GM19438 (cell line): Measurements from ENCODE around the gene CYP20A1.
"Not testable (repeated sequence)": the region's sequence is repeated elsewhere in the genome, so short reads cannot be mapped to it uniquely, and the experiment has no call there.

Source experiments
- ATAC-seq: cut with Tn5 transposase; IDR thresholded peaks from one replicate; pipeline ENCODE4 v1.9.1; 2021; ENCODE audit warnings: low read depth; ENCODE audit not compliant: unreplicated experiment

Gene CYP20A1, protein sequence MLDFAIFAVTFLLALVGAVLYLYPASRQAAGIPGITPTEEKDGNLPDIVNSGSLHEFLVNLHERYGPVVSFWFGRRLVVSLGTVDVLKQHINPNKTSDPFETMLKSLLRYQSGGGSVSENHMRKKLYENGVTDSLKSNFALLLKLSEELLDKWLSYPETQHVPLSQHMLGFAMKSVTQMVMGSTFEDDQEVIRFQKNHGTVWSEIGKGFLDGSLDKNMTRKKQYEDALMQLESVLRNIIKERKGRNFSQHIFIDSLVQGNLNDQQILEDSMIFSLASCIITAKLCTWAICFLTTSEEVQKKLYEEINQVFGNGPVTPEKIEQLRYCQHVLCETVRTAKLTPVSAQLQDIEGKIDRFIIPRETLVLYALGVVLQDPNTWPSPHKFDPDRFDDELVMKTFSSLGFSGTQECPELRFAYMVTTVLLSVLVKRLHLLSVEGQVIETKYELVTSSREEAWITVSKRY

DNA sequence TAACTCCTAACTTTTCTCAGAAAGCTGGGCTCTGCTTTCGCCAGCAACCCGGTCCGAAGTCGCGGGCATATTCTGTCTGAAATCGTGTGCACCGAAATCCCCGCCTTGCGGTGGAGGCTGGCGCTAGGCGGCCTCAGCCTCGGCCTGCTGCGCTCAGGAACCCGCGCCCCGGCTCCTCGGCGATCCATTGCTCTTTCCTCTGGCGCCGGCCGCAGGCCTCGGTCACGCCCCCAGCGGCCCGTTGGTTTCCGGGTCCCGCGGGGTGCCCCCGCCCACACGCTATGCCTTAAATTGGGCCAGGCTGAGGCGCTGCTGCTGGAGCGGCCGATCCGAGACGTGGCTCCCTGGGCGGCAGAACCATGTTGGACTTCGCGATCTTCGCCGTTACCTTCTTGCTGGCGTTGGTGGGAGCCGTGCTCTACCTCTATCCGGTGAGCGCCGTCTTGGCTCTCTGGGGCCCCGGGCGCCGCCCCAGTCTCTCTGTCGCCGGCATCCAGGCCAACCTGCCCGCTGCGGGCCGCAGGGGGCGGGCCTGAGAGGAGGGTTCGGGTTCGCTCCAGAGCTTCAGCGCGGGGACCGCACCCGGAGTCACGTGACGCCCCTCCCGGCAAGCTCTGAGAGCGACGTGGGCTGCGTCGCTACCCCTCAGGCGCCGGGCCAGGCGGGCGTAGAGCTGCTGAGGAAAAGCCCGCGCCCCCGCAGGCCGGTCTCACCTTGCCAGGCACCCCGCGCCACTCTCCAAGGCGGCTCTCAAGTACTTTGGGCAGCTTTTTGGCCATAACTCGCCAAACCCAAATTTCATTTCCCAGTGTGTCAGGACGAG is at the start of gene CYP20A1:
TSS of gene CYP20A1 (plus strand) at position 315 of the 823 bp plus-strand sequence. CDS start at position 360, 45 bp downstream.
- ATAC-seq: peak; percentile 85

GRCh38 chr2:203190547-203190946 is 48.3 kb upstream of the CYP20A1 start:
- not testable (repeated sequence) for ATAC-seq

DNA sequence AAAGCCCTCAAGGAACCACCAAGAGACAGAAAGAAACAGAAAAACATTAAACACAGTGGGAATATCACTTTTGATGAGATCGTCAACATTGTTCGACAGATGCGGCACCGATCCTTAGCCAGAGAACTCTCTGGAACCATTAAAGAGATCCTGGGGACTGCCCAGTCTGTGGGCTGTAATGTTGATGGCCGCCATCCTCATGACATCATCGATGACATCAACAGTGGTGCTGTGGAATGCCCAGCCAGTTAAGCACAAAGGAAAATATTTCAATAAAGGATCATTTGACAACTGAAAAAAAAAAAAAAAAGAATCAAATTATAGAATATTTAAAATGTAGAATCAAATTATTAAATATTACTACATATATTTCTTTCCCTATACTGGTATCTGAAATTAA is 47.8 kb upstream of the CYP20A1 start:
- not testable (repeated sequence) for ATAC-seq

DNA sequence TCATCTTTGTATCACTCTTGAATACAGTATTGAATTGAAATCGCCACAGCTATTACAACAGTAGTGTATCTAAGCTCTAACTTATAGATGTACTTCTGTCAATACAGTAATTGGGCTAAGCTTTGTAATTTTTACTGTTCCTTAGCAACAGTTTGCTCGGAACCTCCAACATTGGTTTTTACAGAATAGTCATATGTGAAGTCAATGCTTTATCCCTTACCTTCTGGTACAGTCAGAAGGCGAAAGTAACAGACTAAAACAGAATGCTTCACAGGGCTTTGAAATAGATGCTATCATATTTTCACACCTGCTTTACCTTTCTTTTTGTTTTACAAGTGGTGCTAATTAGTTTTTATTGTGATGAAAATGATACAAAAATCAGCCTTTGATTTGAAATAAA is 46.9 kb upstream of the CYP20A1 start:
- ATAC-seq: no peak

DNA sequence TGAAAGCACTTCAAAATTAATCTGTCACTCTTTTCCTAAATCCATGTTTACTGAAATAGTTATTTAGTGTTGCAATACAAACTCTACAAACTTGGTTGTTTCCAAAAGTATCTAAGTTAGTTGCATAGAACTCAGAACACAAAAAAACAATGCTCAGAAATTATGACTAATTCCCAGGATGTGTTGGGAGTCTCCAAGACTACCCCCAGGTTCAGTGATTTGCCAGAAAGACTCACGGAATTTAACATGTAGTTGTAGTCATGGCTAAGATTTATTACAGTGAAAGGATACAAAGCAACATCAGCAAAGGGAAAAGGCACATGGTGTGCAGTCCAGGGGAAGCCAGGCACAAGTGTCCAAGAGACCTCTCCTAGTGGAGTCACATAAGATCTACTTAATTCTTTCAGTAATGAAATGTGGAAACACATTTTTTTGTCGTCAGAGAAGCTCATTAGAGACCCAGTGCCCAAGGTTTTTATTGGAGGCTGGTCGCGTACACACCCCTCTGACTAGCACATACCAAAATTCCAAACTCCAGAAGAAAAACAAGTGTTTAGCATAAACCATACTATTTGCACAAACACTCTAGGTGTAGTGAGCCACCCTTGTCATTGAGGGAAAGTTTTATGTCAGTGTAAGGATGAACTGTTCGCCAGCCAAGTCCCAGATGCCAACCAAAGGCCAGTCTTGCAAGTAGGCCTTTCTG is 43.3 kb upstream of the CYP20A1 start:
- no peak for ATAC-seq

DNA sequence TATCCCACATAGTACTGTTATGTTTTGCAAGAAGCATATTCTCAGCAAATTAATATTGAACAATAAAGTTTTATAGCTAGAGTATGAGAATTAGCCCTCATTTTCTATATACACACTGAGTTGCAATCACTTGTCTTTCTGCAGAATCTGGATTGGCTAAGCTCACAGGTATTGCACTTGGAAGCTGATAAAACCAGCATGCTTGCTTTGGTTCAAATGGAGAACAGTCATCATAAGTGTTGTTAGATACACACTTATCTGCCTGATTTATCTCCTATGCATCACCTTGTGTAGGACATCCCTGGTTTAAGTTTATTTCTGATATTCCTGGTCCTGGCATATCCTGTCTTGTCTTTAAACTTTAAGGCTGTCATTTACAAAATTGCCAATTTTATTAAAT is 38.0 kb upstream of the CYP20A1 start:
- no peak for ATAC-seq

GRCh38 chr2:203201426-203201825 is 37.4 kb upstream of the CYP20A1 start:
- ATAC-seq: no peak

DNA sequence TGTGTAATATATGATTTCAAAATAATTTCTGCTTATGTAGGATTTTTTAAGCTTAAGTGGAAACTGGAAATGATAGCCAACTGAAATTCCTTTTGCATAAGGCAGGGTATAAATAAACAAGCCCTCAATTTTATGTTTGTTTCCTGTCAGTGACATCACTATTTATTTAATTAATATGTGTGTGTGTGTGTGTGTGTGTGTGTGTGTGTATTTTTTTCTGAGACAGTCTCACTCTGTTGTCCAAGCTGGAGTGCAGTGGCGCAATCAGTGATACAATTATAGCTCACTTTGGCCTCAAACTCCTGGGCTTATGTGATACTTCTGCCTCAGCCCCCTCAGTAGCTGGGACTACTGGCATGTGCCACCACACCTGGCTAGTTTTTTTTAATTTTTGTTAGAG is 29.3 kb upstream of the CYP20A1 start:
- ATAC-seq: no peak

DNA sequence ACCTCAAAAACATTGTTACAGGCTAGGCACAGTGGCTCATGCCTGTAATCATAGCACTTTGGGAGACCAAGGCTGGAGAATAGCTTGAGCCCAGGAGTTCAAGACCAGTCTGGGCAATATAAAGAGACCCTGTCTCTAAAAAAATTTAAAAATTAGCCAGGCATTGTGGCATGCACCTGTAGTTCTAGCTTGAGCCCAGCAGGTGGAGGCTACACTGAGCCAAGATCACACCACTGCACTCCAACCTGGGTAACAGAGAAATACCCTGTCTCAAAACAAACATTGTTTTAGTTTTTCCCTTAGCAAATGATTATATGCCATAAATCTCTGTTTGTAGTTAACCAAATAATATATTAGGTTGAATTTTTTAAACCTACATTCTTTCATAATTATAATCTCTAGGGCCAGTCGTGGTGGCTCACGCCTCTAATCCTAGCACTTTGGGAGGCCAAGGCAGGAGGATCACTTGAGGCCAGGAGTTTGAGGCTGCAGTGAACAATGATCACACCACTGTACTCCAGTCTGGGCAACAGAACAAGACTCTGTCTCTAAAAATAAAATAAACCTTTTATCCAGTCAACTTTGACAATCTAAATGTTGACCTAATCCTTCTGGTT is 13.3 kb upstream of the CYP20A1 start:
- ATAC-seq: no peak

DNA sequence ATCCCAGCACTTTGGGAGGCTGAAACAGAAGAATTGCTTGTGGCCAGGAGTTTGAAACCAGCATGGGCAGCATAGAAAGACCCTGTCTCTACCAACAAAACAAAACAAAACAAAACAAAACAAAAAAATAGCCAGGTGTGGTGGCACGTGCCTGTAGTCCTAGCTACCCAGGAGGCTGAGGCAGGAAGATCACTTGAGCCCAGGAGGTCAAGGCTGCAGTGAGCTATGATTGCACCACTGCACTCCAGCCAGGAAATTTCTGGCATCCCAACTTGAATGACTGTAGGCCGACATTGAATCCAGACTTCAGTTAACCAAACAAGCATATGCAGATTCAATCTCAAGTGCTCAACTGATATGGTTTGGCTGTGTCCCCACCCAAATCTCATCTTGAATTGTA is 9.1 kb upstream of the CYP20A1 start:
- not testable (repeated sequence) for ATAC-seq

GRCh38 chr2:203237346-203238238 is 1.2 kb upstream of the CYP20A1 start:
- no peak for ATAC-seq

- ATAC-seq: peak; percentile 2
Observed at GRCh38 chr2:203238292-203238703, 520 bp upstream of the CYP20A1 start.

GRCh38 chr2:203240491-203240890 is 1.7 kb downstream of the CYP20A1 start:
- ATAC-seq: no peak

DNA sequence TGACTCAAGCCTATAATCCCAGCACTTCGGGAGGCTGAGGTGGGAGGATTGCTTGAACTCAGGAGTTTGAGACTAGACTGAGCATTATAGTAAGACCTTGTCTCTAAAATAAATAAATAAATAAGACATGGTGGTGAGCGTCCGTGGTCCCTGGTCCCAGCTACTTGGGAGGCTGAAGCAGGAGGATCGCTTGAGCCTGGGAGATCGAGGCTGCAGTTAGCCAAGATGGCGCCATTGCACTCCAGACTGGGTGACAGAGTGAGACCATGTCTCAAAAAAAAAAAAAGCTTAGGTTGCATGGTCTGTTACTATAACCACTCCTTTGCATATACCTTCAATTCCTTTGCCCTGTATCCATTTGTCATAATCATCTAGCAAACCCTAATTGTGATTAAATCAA is 3.7 kb downstream of the CYP20A1 start:
- ATAC-seq: no peak

- ATAC-seq: no peak
Observed at GRCh38 chr2:203246646-203247045, 7.8 kb downstream of the CYP20A1 start.

DNA sequence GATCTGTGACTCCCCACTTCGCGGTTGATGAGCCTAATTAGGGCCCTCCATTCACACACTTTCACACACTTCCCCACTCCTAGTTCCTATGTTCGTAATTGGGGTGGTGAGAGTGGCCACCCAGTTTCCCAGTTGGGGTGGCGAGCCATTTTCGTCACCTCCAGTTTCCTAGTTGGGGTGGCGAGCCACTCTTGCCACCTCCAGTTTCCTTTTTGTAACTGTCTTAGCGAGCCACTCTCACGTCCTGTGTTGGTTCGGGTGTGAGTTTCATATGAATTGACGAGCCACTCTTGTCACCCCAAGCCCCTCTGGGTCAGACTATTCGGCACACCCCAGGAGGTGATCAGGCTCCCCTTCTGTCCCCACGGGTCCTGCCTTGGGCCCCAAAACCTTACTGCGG is 14.0 kb downstream of the CYP20A1 start:
- ATAC-seq: no peak

- ATAC-seq: not testable (repeated sequence)
Observed at GRCh38 chr2:203253422-203254095, 14.7 kb downstream of the CYP20A1 start.

- ATAC-seq: no peak
Observed at GRCh38 chr2:203261326-203262159, 22.7 kb downstream of the CYP20A1 start.
